ENCODE data around the gene CEP164.

The CEP164 gene

DNA sequence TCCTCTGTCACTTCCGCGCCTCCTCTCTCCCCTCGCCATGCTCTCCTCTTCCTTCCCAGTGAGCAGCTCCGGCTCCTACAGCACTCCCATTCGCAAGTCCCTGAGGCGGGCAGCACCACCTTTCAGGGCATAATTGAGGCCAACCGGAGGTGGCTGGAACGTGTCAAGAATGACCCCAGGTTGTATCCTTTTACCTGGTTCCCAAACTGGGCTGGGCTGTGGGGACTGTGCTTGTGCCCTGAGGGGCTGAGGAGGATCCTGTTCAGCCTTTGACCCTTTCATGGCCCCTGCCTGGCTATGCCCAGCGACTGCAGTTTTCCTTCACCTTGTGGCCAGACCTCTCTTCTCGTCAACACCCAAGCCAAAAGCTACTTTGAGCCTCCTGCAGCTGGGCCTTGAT lies 84.1 kb downstream of the CEP164 start:
- no peak overlapping the region for H3K9ac ChIP-seq
- no peaks in the 10 kb centered on the region for H3K36me3 ChIP-seq (ENCODE audit: insufficient read depth)
- H2AFZ ChIP-seq (ENCODE audit: low read depth), result no peak overlapping the region
- H3K4me2 ChIP-seq, result no peak overlapping the region
- H3K4me3 ChIP-seq (IDR thresholded peaks at IDR 0.05; ENCODE audit: insufficient read depth, low read depth, low read length), result no peak overlapping the region
- no peak overlapping the region for H3K27ac ChIP-seq
- H3K27me3 ChIP-seq (ENCODE audit: insufficient read depth, low read depth), result no peaks in the 10 kb centered on the region
- H3K79me2 ChIP-seq (ENCODE audit: insufficient read depth, low read depth), result no peaks in the 10 kb centered on the region
- TF ChIP-seq, protein P1, sequence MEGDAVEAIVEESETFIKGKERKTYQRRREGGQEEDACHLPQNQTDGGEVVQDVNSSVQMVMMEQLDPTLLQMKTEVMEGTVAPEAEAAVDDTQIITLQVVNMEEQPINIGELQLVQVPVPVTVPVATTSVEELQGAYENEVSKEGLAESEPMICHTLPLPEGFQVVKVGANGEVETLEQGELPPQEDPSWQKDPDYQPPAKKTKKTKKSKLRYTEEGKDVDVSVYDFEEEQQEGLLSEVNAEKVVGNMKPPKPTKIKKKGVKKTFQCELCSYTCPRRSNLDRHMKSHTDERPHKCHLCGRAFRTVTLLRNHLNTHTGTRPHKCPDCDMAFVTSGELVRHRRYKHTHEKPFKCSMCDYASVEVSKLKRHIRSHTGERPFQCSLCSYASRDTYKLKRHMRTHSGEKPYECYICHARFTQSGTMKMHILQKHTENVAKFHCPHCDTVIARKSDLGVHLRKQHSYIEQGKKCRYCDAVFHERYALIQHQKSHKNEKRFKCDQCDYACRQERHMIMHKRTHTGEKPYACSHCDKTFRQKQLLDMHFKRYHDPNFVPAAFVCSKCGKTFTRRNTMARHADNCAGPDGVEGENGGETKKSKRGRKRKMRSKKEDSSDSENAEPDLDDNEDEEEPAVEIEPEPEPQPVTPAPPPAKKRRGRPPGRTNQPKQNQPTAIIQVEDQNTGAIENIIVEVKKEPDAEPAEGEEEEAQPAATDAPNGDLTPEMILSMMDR (conservative IDR thresholded peaks at IDR 0.05; ENCODE audit: low read depth, low read length), result no peak
- H4K20me1 ChIP-seq (ENCODE audit: insufficient read depth), result no peaks in the 10 kb centered on the region
- no peaks in the 10 kb centered on the region for H3K4me1 ChIP-seq (ENCODE audit: low read depth, poor library complexity, severe bottlenecking)

DNA sequence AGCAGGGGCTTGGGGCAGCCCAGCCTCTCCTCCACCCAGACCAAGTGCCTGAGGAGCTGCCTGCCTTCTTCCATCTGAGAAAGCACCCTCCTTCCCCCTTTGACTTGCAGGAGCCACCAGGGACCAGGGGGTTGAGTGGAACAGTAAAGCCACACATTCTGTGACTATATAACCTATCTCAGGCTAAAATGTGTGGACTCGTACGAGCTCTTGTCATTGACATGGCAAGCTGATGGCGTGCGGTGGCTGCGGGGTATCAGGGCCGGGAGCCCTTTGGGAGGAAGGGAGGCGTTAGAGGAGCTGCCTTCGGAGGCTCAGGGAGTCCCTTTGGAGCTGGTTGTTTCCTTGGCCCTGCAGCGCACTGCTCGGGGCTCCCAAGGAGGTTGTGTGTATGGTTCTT lies 84.5 kb downstream of the CEP164 start:
- no peaks in the 10 kb centered on the region for H3K27me3 ChIP-seq (ENCODE audit: insufficient read depth, low read depth)
- H3K79me2 ChIP-seq (ENCODE audit: insufficient read depth, low read depth), result no peaks in the 10 kb centered on the region
- H3K4me2 ChIP-seq, result no peak overlapping the region
- no peak overlapping the region for H3K9ac ChIP-seq
- TF ChIP-seq, protein P1 (conservative IDR thresholded peaks at IDR 0.05; ENCODE audit: low read depth, low read length), result no peak
- no peaks in the 10 kb centered on the region for H3K36me3 ChIP-seq (ENCODE audit: insufficient read depth)
- H4K20me1 ChIP-seq (ENCODE audit: insufficient read depth), result no peaks in the 10 kb centered on the region
- H3K4me1 ChIP-seq (ENCODE audit: low read depth, poor library complexity, severe bottlenecking), result no peaks in the 10 kb centered on the region
- H2AFZ ChIP-seq (ENCODE audit: low read depth), result no peak overlapping the region
- no peak overlapping the region for H3K27ac ChIP-seq
- no peak overlapping the region for H3K4me3 ChIP-seq (IDR thresholded peaks at IDR 0.05; ENCODE audit: insufficient read depth, low read depth, low read length)

DNA sequence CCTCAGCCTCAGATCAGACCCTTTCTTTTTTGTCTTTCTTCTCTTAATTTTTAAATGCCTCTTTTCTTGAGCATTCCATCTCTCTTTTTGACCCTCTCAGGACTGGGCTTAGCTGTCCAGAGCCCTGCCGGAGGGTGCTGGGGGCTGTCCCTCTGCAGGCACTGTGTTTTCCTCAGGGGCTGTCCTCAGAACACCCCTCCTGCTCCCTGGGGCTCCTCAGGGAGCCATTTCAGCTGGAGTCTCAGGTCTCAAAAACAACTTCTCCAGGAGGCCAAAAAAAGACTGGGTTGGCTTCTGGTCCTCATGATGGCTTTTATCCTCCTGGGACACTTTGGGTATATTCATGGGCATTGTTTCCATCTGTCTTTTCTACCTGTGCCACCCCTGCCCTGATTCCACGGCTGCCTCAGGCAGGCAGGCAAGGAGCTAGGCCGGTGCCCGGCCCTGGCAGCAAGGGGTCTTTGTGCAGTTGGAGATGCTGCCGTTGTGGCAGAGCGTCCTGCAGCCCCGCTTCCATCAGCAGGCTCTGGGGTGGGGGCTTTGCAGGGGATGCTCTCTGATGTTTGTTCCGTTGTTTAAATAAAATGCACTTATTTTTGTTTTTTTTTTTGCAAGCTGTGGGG lies 85.1 kb downstream of the CEP164 start:
- H3K27ac ChIP-seq, result no peak overlapping the region
- H3K4me3 ChIP-seq (IDR thresholded peaks at IDR 0.05; ENCODE audit: insufficient read depth, low read depth, low read length), result no peak overlapping the region
- H2AFZ ChIP-seq (ENCODE audit: low read depth), result no peak overlapping the region
- no peaks in the 10 kb centered on the region for H3K36me3 ChIP-seq (ENCODE audit: insufficient read depth)
- TF ChIP-seq, protein P1 (conservative IDR thresholded peaks at IDR 0.05; ENCODE audit: low read depth, low read length), result no peak
- no peak overlapping the region for H3K4me2 ChIP-seq
- H3K27me3 ChIP-seq (ENCODE audit: insufficient read depth, low read depth), result no peaks in the 10 kb centered on the region
- H3K4me1 ChIP-seq (ENCODE audit: low read depth, poor library complexity, severe bottlenecking), result no peaks in the 10 kb centered on the region
- H4K20me1 ChIP-seq (ENCODE audit: insufficient read depth), result no peaks in the 10 kb centered on the region
- no peak overlapping the region for H3K9ac ChIP-seq
- no peaks in the 10 kb centered on the region for H3K79me2 ChIP-seq (ENCODE audit: insufficient read depth, low read depth)

DNA sequence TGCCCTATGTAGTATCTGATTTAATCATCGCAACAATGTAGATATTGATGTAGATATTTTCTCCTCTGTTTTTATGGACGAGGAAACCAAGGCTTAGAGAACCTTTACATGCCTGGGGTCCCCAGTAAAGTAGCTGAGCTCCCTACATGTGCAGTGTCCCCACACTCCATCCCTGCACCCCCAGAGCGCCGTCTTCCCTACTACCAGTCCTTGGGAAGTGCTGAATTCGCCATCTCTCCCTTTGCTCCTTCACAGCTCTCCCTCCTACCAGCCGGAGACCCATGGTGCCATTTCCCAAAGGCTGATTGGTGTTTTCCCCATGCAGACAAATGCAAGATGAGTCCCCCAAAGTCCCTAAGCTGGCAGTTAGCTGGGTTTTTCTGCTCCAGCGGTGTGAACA lies 86.0 kb downstream of the CEP164 start:
- Histone ChIP-seq H4K20me1 (ENCODE audit: insufficient read depth) (no peaks in the 10 kb centered on the region), H3K4me1 (ENCODE audit: low read depth, poor library complexity, severe bottlenecking) (no peaks in the 10 kb centered on the region), H3K36me3 (ENCODE audit: insufficient read depth) (no peaks in the 10 kb centered on the region), H3K9ac (no peak overlapping the region), H3K27ac (no peak overlapping the region), H3K4me3 (IDR thresholded peaks at IDR 0.05; ENCODE audit: insufficient read depth, low read depth, low read length) (no peak overlapping the region), H2AFZ (ENCODE audit: low read depth) (no peak overlapping the region), H3K27me3 (ENCODE audit: insufficient read depth, low read depth) (no peaks in the 10 kb centered on the region), H3K79me2 (ENCODE audit: insufficient read depth, low read depth) (no peaks in the 10 kb centered on the region), H3K4me2 (no peak overlapping the region)
- TF ChIP-seq, protein P1 (conservative IDR thresholded peaks at IDR 0.05; ENCODE audit: low read depth, low read length), result no peak

All from KMS-11 (cell line).